Activated CD8-positive, alpha-beta memory T cell treated with anti-CD3 and anti-CD28 coated beads, Interleukin-2, amount 50 U/mL, for 24 hours (primary cell): Measurements from ENCODE around the gene PIM2.

Experiments used
- DNase-seq: peaks from one replicate; pipeline ENCODE4 v3.0.0-alpha.2; 2020; ENCODE audit errors: extremely low read depth

The PIM2 gene

DNA sequence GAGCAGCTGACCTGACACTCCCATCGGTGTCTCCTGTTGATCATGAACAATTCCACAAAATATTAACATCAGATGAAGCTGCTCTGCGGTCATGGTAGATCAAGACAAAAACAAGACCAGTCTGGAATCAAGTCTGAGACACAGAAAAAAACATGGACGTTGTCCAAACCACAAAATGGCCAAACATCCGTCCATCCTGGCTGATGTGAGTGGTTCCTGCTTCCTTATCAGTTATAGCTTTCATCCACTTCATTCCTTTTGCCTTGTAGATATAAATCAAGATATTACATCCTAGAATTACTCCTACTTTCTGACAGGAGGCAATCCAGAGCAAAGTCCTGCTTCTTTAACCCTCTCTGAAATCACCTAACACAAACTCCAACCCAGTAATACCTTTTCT lies 54.6 kb downstream of the PIM2 start:
- no peak for DNase-seq
